Stimulated activated naive CD4-positive, alpha-beta T cell (primary cell): ENCODE data around the gene EFEMP1.
"Not testable (repeated sequence)": the region's sequence is repeated elsewhere in the genome, so short reads cannot be mapped to it uniquely, and the experiment has no call there.

Experiments used
- DNase-seq, 6 experiments: peaks; one replicate each; lab custom pipeline; 2025; lab: John Stamatoyannopoulos, UW

EFEMP1 gene

DNA sequence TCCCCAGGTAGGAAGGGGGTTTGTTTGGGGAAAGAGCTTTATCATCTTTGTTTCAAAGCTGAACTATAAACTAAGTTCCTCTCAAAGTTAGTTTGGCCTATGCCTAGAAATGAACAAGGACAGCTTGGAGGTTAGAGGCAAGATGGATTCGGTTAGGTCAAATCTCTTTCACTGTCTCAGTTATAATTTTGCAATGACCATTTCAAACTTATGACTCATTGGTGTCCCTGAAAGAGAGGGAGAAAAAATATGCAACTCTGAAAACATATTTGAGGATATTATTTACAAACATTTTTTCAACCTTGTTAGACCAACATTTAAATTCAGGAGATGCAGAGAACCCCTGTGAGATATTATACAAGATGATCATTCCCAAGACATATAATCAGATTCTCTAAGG is 95.7 kb downstream of the EFEMP1 start:
- DNase-seq, result no peak

DNA sequence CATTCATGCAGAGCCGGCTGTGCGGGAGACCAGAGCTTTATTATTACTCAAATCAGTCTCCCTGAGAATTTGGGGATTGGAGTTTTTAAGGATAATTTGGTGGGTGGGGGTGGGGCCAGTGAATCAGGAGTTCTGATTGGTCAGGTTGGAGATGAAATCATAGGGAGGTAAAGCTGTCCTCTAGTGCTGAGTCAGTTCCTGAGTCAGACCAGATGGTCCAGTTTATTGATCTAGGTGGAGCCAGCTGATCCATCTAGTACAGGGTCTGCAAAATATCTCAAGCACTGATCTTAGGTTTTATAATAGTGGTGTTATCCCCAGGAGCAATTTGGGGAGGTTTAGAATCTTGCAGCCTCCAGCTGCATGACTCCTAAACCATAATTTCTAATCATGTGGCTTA is 96.2 kb downstream of the EFEMP1 start:
- not testable (repeated sequence) for DNase-seq

DNA sequence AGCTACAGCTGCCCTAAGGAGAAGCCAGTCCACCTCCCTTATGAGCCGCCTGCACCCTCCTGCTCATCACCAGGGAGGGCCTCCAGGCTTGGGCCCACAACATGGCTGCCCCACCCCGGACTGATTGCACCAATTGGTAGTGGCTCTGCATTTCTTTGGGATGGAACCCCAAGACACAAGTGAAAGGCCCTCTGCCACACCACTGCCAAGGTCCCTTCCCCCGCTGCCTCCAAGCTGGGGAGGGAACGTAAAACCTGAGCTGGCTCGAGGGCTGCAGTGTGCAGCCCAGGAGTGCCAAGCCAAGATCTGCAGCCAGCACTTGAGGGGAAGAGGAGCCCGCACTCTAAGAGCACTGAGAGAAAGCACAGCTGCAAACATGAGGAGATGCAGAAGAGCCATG is 97.3 kb downstream of the EFEMP1 start:
- DNase-seq, result no peak

- DNase-seq, result no peak
Measured at GRCh38 chr2:55824551-55825096, 99.0 kb downstream of the EFEMP1 start.
